Pancreas (tissue), 10 donors: ENCODE results near the gene INTS11. TPM values are rescaled to one million over a fixed set of nuclear protein-coding genes. Genes with fewer than 3 reads are reported as not detected.

Experiments
- ATAC-seq, 4 donors: fragments of 200-7000 bp; cut with Tn5 transposase; one replicate each; pipeline versions ENCODE4 v1.8.0 to v1.9.1; 2020; ENCODE audit warnings: mild to moderate bottlenecking in 4 of 4, moderate library complexity in 4 of 4
- DNase-seq, 6 donors: peaks; one replicate each; pipeline ENCODE4 v3.0.0-alpha.2; 2020
- FAIRE-seq: peaks from 2 replicates; lab custom pipeline; 2012; peaks lifted over from hg19 to GRCh38; lab: Jason Lieb, UNC
- H3K27ac ChIP-seq, 4 donors: fragments of 200-600 bp; sonication (generic); 1 replicate in 3 of 4; 2 replicates in 1 of 4; pipeline versions ENCODE4 v1.5.0 to v1.8.0; 2020
- H3K27me3 ChIP-seq, 4 donors: fragments of 200-600 bp; one replicate each; pipeline ENCODE4 v1.8.0; 2021
- H3K36me3 ChIP-seq, 3 donors: fragments of 200-600 bp; sonication (generic) in 1 of 3; one replicate each; pipeline versions ENCODE4 v1.5.0 to v1.8.0; 2020 to 2021
- H3K4me1 ChIP-seq, 3 donors: fragments of 200-600 bp; one replicate each; pipeline ENCODE4 v1.8.0; 2021
- H3K4me3 ChIP-seq, 4 donors: fragments of 200-600 bp; sonication (generic) in 2 of 4; one replicate each; pipeline versions ENCODE4 v1.5.0 to v1.8.0; 2020 to 2021
- H3K9me3 ChIP-seq, 4 donors: fragments of 200-600 bp; one replicate each; pipeline ENCODE4 v1.8.0; 2021
- CTCF ChIP-seq, 4 donors: fragments of 200-600 bp; sonication (generic) in 3 of 4; IDR thresholded peaks; one replicate each; pipeline versions ENCODE4 v1.5.0 to v1.8.0; 2021; ENCODE audit warnings: antibody characterized with exemption in 4 of 4
- WGBS, 2 donors: extraction: QIAGEN DNeasy Blood & Tissue Kit; methylation state at CpG; one replicate each; pipeline ENCODE4 v1.1.7; 2013; 5-methylcytosine and 5-hydroxymethylcytosine counted together
- intact Hi-C, 3 donors: fragments of 100-400 bp; cut with DNase I; formaldehyde crosslinking; loops; one replicate each; pipeline versions ENCODE4 v1.11.1 to v1.14.2; 2022
- polyA plus RNA-seq, 2 donors: library from polyadenylated mRNA; stranded (reverse); fragments of 200-250 nt; gene quantifications; one replicate each; pipeline ENCODE4 v1.2.3, GENCODE V29; 2013
- total RNA-seq, 6 donors: library from RNA; stranded (reverse); fragmentation: NEBNext Ultra II Directional in 4 of 6; extraction: Animal tissue kit (Norgen Biotek cat#: 25700) in 4 of 6; gene quantifications; one replicate each; pipeline versions ENCODE4 v1.2.1 to v1.2.4, GENCODE V29; 2021 to 2023
- donor health status: healthy with polysubstance abuse.
- donor health status: DM: no; HTN: no; CAD: no; lungs with moderate emphysema.
- donor health status: DM: no; HTN: no; CAD: no.
- donor health status: control.
- donor health status: control.
- donor health status: Bipolar disorder and iron deficiency.
- donor health status: DM: yes; HTN: yes; CAD: no.
- donor health status: DM: no; HTN: no; CAD: no.
- donor health status: DM: no; HTN: no; CAD: no.
- donor health status: DM: yes; HTN: yes; CAD: no.

The INTS11 gene
- total and polyA plus RNA-seq, 8 donors: 33.4 to 311 (median 58.9) TPM

DNA sequence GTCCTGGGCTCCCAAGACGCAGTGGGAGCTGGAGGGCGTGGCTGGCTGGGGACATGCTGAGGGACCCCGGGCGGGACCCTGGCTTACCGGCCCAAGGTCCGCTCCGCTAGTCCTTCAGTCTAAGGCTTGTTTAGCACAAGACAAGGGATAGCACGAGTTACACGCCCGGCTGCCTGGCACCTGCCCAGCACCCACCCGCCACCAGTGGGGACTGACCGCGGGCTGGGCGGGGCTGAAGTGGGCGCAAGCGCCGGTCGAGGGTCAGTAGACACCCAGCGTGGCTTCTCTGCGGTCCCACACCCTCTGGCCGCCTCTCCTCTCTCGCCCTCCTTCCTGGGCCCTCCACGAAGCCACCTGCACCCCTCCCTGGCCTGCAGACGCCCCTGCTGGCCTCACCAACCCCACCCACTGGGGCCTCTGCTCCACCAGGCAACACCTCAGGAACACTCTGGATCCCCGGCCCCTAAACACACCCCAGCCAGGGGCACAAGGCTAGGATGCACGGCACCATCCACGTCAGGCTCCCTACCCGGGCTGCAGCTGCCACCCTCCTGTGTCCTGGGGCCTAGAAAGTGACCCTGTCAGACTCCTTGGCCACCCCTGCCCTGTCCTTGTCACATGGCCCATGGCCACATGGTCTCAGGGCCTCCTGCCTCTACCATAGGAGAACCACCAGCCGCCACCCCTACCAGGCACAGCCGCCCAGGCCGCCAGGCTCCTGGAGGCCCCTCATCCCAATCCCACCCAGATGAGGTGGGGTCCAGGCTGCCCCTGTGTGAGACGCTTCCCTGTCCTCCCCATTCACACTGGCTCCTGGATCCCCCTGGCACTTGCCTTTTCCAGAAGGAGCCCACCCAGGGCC, 12.7 kb upstream of the INTS11 start:
- no peak overlapping the region for H3K4me3 ChIP-seq
- intact Hi-C loops: no loop called here
- DNase-seq (no peak), FAIRE-seq (no peak), ATAC-seq (no peak)
- H3K27ac ChIP-seq: no peak overlapping the region
- no peaks in the 10 kb centered on the region for H3K27me3 ChIP-seq
- 95 to 96% methylated on average over 28 to 32 of the region's 32 CpGs for WGBS, 2 donors
- TF ChIP-seq CTCF (IDR thresholded peaks at IDR 0.05): no peak
- no peaks in the 10 kb centered on the region for H3K9me3 ChIP-seq
- peaks cover 0 to 22% (median 5%) of the 10 kb centered on the region in 3 donors for H3K36me3 ChIP-seq
- H3K4me1 ChIP-seq: no peaks in the 10 kb centered on the region

- H3K27ac ChIP-seq: no peak overlapping the region
- TF ChIP-seq CTCF (IDR thresholded peaks at IDR 0.05): no peak
- intact Hi-C loops: no loop called here
- 92 to 96% methylated on average over 26 of the region's 26 CpGs for WGBS, 2 donors
- no peaks in the 10 kb centered on the region for H3K27me3 ChIP-seq
- H3K9me3 ChIP-seq: no peaks in the 10 kb centered on the region
- ATAC-seq (no peak), DNase-seq (no peak), FAIRE-seq (no peak)
- no peak overlapping the region for H3K4me3 ChIP-seq
- no peaks in the 10 kb centered on the region for H3K4me1 ChIP-seq
- H3K36me3 ChIP-seq: peaks cover 0 to 22% (median 5%) of the 10 kb centered on the region in 3 donors
Observed at GRCh38 chr1:1336446-1336845, 12.0 kb upstream of the INTS11 start.

DNA sequence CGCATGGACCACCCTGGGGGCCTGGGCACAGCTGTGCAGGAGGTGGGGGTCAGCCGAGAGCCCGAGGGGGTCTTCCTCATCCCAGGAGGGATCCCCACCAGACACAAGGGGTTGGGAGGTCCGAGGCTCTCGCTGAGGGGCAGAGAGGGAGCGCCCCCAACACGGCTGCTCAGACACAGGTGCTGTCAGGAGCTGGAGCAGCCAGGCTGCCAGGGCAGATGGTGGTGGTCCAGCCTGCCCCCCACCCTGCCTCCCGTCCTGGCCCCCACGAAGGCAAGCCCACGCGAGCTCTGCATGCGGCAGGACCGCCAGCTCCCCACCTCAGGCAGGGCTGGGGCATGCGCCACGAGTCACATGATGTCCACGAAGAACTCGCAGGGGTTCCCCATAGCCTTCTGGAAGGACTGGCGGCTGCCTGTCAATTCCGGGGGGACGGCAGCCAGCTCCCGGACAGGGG, 11.4 kb upstream of the INTS11 start:
- 88% methylated on average over 18 to 21 of the region's 21 CpGs for WGBS, 2 donors
- Histone ChIP-seq H3K4me3 (no peak overlapping the region), H3K27ac (no peak overlapping the region), H3K4me1 (no peaks in the 10 kb centered on the region), H3K27me3 (no peaks in the 10 kb centered on the region), H3K9me3 (no peaks in the 10 kb centered on the region), H3K36me3 (peaks cover 0 to 22% (median 5%) of the 10 kb centered on the region in 3 donors)
- DNase-seq (no peak), ATAC-seq (no peak), FAIRE-seq (no peak)
- no peak for TF ChIP-seq CTCF (IDR thresholded peaks at IDR 0.05)
- intact Hi-C loops: no loop called here

- no peak for FAIRE-seq
- Histone ChIP-seq H3K9me3 (no peaks in the 10 kb centered on the region), H3K27ac (no peak overlapping the region), H3K27me3 (no peaks in the 10 kb centered on the region), H3K36me3 (peaks cover 0 to 22% (median 5%) of the 10 kb centered on the region in 3 donors), H3K4me1 (no peaks in the 10 kb centered on the region), H3K4me3 (no peak overlapping the region)
- no peak for ATAC-seq
- no peak for TF ChIP-seq CTCF (IDR thresholded peaks at IDR 0.05)
- WGBS, 2 donors: 83 to 84% methylated on average over 16 of the region's 16 CpGs
- intact Hi-C loops: no loop called here
- DNase-seq: no peak
Observed at GRCh38 chr1:1335283-1335682, 10.8 kb upstream of the INTS11 start.

GRCh38 chr1:1334835-1335234, 10.4 kb upstream of the INTS11 start:
- Histone ChIP-seq H3K4me1 (no peaks in the 10 kb centered on the region), H3K36me3 (peaks cover 0 to 22% (median 5%) of the 10 kb centered on the region in 3 donors), H3K27me3 (no peaks in the 10 kb centered on the region), H3K4me3 (no peak overlapping the region), H3K9me3 (no peaks in the 10 kb centered on the region), H3K27ac (no peak overlapping the region)
- WGBS, 2 donors: 79 to 80% methylated on average over 11 of the region's 11 CpGs
- intact Hi-C loops: no loop called here
- FAIRE-seq: no peak
- DNase-seq: no peak
- peak in 1 of 4 donors; percentile 3 for ATAC-seq
- no peak for TF ChIP-seq CTCF (IDR thresholded peaks at IDR 0.05)
